Ectodermal cell (in vitro differentiated cells): Measurements from ENCODE around the gene WDR27.

ENCODE experiments used
- H3K27ac ChIP-seq: 2 replicates; pipeline ENCODE4 v1.7.0; 2013; ENCODE audit warnings: mild to moderate bottlenecking, low read depth, low read length; ENCODE audit not compliant: insufficient read depth, poor library complexity, severe bottlenecking
- H3K27me3 ChIP-seq: 2 replicates; pipeline ENCODE4 v1.7.0; 2013; ENCODE audit warnings: mild to moderate bottlenecking, low read length; ENCODE audit not compliant: insufficient read depth, control insufficient read depth, poor library complexity, severe bottlenecking
- H3K36me3 ChIP-seq: one replicate; pipeline ENCODE4 v1.7.0; 2013; ENCODE audit warnings: low read length; ENCODE audit not compliant: control insufficient read depth, insufficient read depth
- H3K4me1 ChIP-seq: one replicate; pipeline ENCODE4 v1.7.0; 2013; ENCODE audit warnings: low read length; ENCODE audit not compliant: control insufficient read depth, insufficient read depth
- H3K4me3 ChIP-seq: 2 replicates; pipeline ENCODE4 v1.7.0; 2013; ENCODE audit warnings: low read depth, low read length, control low read depth; ENCODE audit not compliant: insufficient read depth
- H3K9me3 ChIP-seq: 2 replicates; pipeline ENCODE4 v1.7.0; 2013; ENCODE audit warnings: mild to moderate bottlenecking, low read length, moderate library complexity; ENCODE audit not compliant: control insufficient read depth
- WGBS, 2 experiments: methylation state at CpG; one replicate each; pipeline ENCODE4 v1.1.7; 2013; ENCODE audit warnings: missing lambda C conversion rate in 2 of 2; 5-methylcytosine and 5-hydroxymethylcytosine counted together

Gene WDR27

GRCh38 chr6:169416249-169416648, 285.6 kb downstream of the WDR27 start:
- WGBS, 2 experiments = 90 to 91% methylated on average over 1 of the region's 3 CpGs
- H3K27ac ChIP-seq = no peak overlapping the region

DNA sequence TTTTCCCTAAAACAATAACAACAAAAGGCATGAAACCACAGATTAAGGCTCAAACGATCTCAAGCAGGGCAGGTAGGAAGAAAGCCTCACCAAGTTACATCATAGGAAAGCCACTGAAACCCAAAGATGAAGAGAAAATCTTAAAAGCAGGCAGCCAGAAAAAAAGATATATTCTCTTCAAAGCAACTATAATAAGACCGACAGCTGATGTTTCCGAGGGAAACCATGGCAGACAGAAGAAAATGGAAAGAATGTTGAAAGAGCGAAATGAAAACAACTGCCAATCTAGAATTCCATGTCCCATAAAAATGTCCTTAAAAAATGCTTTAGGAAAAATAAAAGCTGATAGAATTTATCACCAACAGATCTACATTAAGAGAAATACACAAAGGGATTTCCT, 286.6 kb downstream of the WDR27 start:
- Histone ChIP-seq H3K27me3 (no peaks in the 10 kb centered on the region), H3K9me3 (peaks cover 4% of the 10 kb centered on the region), H3K4me1 (no peaks in the 10 kb centered on the region), H3K4me3 (no peak overlapping the region), H3K27ac (no peak overlapping the region), H3K36me3 (no peaks in the 10 kb centered on the region)
- 90 to 100% methylated on average over 1 to 3 of the region's 4 CpGs for WGBS, 2 experiments

More at GRCh38 chr6:169416249-169416648, 285.6 kb downstream of the WDR27 start:
- Histone ChIP-seq H3K4me3 (no peak overlapping the region), H3K36me3 (no peaks in the 10 kb centered on the region), H3K27me3 (no peaks in the 10 kb centered on the region), H3K4me1 (no peaks in the 10 kb centered on the region), H3K9me3 (peaks cover 4% of the 10 kb centered on the region)

GRCh38 chr6:169411722-169412121, 290.1 kb downstream of the WDR27 start:
- Histone ChIP-seq H3K4me3 (no peak overlapping the region), H3K36me3 (no peaks in the 10 kb centered on the region), H3K27me3 (no peaks in the 10 kb centered on the region), H3K4me1 (no peaks in the 10 kb centered on the region), H3K27ac (no peak overlapping the region), H3K9me3 (no peaks in the 10 kb centered on the region)
- WGBS, 2 experiments = 93 to 94% methylated on average over 5 of the region's 5 CpGs

GRCh38 chr6:169411296-169411695, 290.5 kb downstream of the WDR27 start:
- Histone ChIP-seq H3K4me1 (no peaks in the 10 kb centered on the region), H3K9me3 (no peaks in the 10 kb centered on the region), H3K4me3 (no peak overlapping the region), H3K27ac (no peak overlapping the region), H3K36me3 (no peaks in the 10 kb centered on the region), H3K27me3 (no peaks in the 10 kb centered on the region)
- WGBS, 2 experiments = 94% methylated on average over 9 of the region's 9 CpGs

- Histone ChIP-seq H3K27ac (no peak overlapping the region), H3K27me3 (no peaks in the 10 kb centered on the region), H3K9me3 (no peaks in the 10 kb centered on the region), H3K4me1 (no peaks in the 10 kb centered on the region), H3K36me3 (no peaks in the 10 kb centered on the region), H3K4me3 (no peak overlapping the region)
- WGBS, 2 experiments = 95 to 99% methylated on average over 4 of the region's 4 CpGs
These were observed 292.0 kb downstream of the WDR27 start for GRCh38 chr6:169409742-169410312.

GRCh38 chr6:169407325-169407724, 294.5 kb downstream of the WDR27 start:
- H3K27ac ChIP-seq = no peak overlapping the region
- no peaks in the 10 kb centered on the region for H3K4me1 ChIP-seq
- H3K4me3 ChIP-seq = no peak overlapping the region
- H3K9me3 ChIP-seq = no peaks in the 10 kb centered on the region
- H3K36me3 ChIP-seq = no peaks in the 10 kb centered on the region
- no peaks in the 10 kb centered on the region for H3K27me3 ChIP-seq
- WGBS, 2 experiments = 84 to 99% methylated on average over 4 to 5 of the region's 5 CpGs
